ENCODE measurements around the gene EXT2.

Gene EXT2

DNA sequence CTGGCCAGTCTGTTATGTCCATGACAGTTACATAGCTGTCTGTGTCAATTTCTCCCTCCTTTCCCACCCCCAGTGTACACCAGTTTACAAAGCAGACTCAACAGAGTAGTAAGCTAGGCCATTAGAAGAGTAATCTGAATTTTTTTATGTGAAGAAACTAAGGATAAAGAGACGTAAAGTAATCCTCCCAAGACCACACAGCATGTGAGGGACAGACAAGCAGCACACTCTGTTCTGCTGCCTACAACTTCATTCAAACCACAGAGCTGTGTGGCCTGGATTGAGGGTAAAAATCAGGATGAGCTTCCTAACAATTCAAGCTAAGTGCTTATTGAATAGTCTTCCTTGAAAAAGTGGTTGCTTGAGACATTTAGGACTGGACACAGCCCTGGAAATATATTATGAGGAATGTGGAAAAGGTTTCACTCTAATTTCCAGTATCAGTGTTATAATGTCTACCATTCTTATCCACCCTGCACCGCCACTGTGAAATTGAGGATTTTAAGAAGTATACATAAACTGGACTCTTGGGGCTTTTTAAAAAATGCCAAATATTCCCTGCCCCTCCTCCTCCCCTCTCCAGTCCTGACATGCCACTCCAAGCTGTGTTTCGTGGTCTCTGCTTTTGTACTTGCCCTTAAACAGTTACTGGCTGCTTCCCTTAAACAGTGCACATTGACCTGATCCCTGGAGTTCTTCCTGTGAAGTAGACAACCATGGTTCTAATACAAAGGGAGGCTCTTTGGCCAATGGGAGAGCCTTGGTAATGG lies 40.9 kb downstream of the EXT2 start:
- DNase-seq = no peak

DNA sequence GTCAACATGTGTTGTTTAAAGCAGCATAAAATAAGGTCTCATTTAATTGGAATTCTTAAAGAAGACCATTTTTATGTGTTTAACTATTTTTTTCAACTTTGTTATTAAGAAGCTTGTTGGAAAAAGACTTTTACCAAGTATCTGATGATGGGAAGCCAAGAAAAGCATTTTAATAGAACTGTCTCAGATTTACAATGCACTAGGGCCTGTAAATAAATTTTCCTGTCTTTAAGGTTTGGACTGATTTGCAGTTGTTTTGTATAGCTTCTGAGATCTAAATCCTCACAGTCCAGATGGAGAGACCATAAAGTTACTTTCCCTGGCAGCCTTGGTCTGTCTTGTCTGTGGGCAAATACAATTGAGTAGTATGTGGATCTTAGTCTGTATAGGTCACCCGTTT lies 41.6 kb downstream of the EXT2 start:
- DNase-seq = no peak

GRCh38 chr11:44138286-44138685 lies 42.8 kb downstream of the EXT2 start:
- no peak for DNase-seq

GRCh38 chr11:44138980-44139379 lies 43.5 kb downstream of the EXT2 start:
- DNase-seq = no peak

- DNase-seq = no peak
Observed at GRCh38 chr11:44139565-44140330, 44.3 kb downstream of the EXT2 start.

- no peak for DNase-seq
Observed at GRCh38 chr11:44140372-44140771, 44.9 kb downstream of the EXT2 start.

GRCh38 chr11:44140805-44141204 lies 45.3 kb downstream of the EXT2 start:
- DNase-seq = no peak

DNA sequence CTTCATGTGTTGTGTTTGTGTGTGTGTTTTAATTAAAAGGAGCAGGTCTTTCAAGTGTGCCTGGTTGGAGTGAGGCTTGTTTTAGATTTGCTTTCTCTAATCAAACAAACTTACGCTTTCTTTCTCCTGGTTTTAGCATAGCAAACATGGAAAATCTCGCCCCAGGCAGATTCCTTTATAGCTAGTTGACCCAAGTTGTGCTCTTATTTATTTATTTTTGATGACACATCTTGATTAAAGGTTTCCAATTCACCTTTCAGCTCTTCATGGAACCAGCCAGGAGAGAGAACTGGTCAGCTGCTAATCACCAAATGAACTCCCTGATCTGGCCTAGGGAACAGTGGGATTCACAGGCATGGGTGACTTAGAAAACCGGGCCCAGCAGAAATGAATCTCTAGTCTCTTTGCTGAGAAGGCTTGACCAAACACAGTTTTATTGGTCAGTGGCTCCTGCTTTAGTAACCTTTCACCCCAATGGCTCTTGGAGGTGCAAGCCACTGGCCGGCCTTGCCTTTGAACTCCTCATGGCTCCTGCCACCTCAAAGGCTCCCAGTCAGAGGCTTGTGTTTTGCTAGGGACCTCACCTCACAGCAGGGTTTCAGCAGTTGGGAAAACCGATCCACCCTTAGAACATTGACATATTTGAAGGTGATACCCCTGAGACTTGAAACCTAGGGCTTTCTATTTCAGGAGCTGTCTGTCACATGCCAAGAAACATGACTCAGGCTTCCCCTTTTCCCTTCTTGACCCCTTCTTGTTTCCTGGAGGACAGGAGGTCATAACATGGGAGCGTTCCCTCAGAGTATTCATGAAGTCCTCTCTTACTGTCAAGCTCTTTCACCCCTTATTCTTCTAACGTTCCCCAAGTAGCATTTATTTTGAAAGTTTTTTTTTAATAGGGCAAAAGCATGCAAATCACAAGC lies 48.8 kb downstream of the EXT2 start:
- DNase-seq = no peak

DNA sequence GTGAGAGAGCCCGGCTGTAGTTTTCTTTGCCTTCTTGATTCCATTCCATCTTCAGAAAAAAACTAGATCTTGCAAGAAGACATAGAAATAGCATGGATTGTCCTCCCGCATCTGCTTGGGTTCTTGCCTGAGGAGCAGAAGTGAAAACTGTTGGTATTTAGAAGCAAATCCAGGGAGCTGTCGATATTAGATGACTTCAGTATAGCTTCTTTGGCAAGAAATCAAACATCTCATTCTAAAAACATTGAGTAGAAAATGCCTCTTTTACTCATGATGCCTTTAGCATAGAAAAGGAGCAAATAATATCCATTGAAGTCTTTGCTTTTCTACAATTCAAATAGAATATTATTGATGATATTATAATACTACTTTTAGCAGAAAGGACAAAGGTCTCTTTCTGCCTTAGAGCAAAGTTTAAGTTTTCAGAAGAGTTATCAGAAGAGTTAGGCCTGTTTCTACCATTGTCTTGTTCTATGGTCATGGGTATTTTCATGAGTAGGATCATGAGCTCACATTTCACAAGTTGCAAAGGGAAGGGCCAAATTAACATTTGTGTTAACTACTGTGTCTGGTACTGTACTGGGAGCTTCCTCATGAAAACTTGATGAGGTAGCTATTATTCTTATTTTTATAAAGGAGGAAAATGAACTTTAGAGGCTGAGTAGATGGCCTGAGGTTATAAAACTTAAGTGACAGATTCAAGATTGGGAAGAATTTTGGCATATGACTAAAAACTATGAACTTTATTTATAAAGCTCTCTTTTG lies 49.7 kb downstream of the EXT2 start:
- DNase-seq = no peak

DNA sequence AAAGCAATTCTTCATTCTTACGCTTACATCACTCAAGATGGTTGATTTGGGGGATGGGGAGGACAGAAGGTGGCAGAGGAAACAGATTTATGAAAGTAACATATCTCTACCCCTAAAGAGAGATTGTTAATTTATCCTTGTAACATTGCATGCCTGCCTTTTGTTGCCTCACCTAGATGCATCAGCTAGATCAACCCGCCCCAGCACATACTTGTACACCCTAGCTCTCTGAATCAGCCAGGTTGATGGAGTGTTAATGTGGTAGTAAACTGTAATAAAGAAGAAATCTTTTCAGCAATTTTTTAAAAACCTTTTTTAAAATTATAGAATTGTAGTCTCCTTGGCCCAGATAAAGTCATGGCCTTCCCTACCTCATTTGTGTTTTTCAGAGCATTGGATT lies 51.5 kb downstream of the EXT2 start:
- no peak for DNase-seq

GRCh38 chr11:44147751-44148150 lies 52.3 kb downstream of the EXT2 start:
- no peak for DNase-seq

DNA sequence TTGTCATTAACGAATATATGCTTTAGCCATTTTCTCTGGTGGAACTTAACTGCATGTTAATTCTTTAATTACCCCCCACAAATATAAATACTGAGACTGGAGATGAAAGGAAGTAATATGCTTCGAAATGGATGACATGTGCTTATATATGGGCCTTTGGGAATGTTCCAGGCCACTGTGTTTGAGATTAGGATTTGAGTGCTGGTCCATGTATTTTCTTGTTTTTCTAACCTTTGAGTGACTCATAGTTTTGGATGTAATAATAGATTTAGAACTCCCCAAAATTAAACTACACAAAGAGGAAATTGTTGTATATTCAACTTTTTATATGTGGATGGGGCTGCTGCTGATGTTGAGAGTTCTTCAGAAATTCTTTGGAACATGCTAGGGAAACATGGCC lies 54.2 kb downstream of the EXT2 start:
- no peak for DNase-seq

GRCh38 chr11:44150401-44150800 lies 54.9 kb downstream of the EXT2 start:
- DNase-seq = no peak

DNA sequence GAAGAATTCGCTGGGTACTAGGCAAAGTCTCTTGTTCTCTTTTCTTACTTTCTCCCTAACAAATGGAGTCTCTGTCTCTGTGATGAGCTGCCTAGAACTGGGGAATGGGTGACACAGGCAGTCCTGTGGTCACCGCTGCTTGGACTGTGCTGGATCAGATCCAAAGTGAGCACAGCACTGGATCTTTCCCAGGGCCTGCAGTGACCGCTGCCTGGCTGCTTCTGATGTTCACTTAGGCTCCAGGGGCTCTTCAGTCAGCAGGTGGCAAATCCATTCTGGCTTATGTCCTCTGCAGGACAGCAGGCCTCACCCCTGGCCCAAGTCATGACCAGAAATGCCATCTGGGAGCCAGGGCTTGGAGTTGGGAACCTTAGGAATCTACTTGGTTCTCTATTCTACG lies 61.5 kb downstream of the EXT2 start:
- DNase-seq = no peak

DNA sequence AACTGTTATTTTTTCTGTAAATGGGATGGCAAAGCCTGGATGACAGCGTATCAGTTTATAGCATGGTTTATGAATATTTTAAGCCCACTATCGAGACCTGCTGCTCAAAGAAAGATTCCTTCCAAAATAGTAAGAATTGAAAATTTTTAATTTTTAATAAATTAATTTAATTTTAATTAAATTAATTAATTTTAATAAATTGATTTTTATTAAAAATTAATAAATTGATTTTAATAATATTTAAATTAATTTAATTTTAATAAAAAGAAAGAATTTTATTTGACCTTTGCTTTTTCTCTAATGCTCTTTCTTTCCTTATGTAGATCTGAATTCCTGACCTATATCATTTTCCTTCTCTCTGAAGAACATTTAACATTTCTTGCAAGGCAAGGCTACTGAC lies 62.9 kb downstream of the EXT2 start:
- no peak for DNase-seq

- no peak for DNase-seq
Observed at GRCh38 chr11:44159848-44160721, 64.6 kb downstream of the EXT2 start.

DNA sequence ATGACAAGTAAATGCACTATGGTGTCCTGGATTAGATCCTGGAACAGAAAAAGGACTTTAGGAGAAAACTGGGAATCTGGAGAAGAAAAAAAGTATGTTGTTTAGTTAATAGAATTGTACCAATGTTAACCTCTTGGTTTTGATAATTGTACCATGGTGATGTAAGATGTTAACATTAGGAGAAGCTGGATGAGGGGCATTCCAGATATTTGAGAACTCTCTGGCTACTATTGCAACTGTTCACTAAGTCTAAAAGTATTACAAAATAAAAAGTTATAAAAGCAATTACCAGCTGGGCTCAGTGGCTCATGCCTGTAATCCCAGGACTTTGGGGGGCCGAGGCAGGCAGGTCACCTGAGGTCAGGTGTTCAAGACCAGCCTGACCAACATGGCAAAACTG lies 66.5 kb downstream of the EXT2 start:
- no peak for DNase-seq

GRCh38 chr11:44162662-44163061 lies 67.2 kb downstream of the EXT2 start:
- no peak for DNase-seq

DNA sequence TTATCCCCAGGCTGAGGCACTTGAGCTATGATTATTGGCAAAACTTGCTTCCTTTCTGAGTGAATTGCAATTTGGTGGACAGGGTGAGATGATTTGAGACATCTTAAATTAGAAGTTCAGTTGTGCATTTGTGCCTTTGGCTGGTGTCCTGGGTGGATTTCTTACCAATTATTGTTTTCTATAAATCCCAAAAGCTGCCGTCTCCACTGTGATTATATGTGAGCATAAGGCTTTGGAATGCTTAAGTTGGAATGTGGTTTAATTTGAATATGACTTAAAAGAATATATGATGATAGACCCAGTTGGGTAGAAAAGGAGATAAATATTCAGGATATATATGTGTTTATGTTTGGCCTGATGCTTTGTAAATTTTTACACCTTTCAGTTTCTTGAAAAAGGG lies 70.0 kb downstream of the EXT2 start:
- DNase-seq = no peak

GRCh38 chr11:44167046-44167445 lies 71.6 kb downstream of the EXT2 start:
- DNase-seq = no peak

DNA sequence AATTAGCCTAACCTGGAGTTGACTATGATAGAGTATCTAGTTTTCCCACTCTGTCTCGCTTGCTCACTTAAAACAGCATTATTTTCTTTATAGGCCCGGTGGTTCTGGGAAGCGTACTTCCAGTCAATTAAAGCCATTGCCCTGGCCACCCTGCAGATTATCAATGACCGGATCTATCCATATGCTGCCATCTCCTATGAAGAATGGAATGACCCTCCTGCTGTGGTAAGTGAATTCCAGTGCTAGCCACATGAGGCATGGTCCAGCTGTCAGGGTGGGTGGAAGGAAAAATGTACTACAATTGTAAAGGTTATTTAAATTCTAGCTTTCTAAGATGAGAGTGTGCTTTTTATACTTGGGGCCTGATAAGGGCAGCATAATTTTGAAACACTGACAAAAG lies 76.0 kb downstream of the EXT2 start:
- DNase-seq = no peak

GRCh38 chr11:44172966-44173365 lies 77.5 kb downstream of the EXT2 start:
- DNase-seq = no peak
